Keratinocyte (primary cell): Measurements from ENCODE around the gene RAX2.

Experiments
- CTCF ChIP-seq, 3 experiments: IDR thresholded peaks in 1 of 3; conservative IDR thresholded peaks in 1 of 3; optimal IDR thresholded peaks in 1 of 3; 2 replicates in 2 of 3; 3 replicates in 1 of 3; pipeline versions ENCODE3 to v1.5.1; 2011; ENCODE audit warnings: low read length in 3 of 3, mild to moderate bottlenecking in 3 of 3, moderate library complexity in 2 of 3, control low read depth in 1 of 3, inconsistent platforms in 1 of 3; ENCODE audit not compliant: insufficient read depth in 2 of 3; ENCODE audit errors: extremely low read depth in 1 of 3
- EZH2 ChIP-seq: IDR thresholded peaks from one replicate; pipeline ENCODE4 v1.6.1; 2012; ENCODE audit warnings: inconsistent platforms, mild to moderate bottlenecking, low read length, moderate library complexity

DNA sequence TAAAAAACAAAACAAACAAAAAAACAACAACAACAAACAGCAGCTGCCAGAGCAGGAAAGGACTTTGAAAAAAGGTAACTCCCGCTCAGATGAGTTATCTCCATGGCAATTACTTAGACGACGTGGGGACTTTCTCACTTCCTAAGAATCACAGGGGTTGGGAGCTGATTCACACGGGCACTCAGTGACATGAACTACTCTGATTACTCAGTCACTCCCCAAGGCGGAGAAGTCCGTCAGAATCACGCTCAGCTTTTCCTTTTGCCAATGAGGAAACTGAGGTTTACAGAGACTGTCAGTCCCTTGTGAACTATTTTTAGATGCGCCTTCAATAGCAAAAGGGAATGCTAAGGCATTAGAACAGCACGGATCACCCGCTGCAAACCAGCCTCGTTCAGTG is 46.4 kb upstream of the RAX2 start:
- TF ChIP-seq CTCF (optimal IDR thresholded peaks at IDR 0.05 in 1 of 3, IDR thresholded peaks at IDR 0.05 in 1 of 3, conservative IDR thresholded peaks at IDR 0.05 in 1 of 3; ENCODE audit: extremely low read depth in 1 of 3, insufficient read depth in 2 of 3, low read length in 3 of 3) (no peak), EZH2 (no peak)
